ENCODE results near the gene UBE2B.

Gene UBE2B

DNA sequence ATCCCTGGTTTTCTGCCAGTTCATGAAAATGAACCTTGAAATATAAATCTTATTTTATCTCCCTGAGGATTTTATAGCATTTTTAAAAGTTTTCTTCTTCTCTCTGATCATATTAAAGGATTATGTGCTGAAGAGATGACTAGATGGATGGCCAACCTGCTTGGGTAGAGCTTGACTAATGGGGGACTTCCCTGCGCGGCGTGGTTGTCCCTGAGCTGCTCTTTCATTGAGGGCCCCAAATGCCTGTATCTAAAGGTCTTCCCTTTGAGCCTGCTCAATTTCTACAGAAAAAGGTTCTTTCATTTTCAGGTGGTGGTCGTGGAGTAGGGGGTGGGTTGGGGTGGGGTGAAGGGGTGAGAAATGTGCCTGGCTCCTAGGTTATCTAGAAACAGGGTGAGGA, 60.8 kb downstream of the UBE2B start:
- intact Hi-C loops (cut with DNase I): no loop called here
- DNase-seq: no peak

GRCh38 chr5:134432677-134433359, 61.4 kb downstream of the UBE2B start:
- intact Hi-C loops (cut with DNase I): no loop called here
- peak in 41 of 42 donors; percentile 17 to 91 (median 56) for DNase-seq

GRCh38 chr5:134435560-134435959, 64.2 kb downstream of the UBE2B start:
- DNase-seq: peak in 3 of 42 donors; percentile 11 to 46 (median 40)
- intact Hi-C loops (cut with DNase I): no loop called here

- intact Hi-C loops (cut with DNase I): no loop called here
- peak; percentile 14 to 86 (median 52) for DNase-seq
Measured at GRCh38 chr5:134436523-134437339, 65.4 kb downstream of the UBE2B start.

DNA sequence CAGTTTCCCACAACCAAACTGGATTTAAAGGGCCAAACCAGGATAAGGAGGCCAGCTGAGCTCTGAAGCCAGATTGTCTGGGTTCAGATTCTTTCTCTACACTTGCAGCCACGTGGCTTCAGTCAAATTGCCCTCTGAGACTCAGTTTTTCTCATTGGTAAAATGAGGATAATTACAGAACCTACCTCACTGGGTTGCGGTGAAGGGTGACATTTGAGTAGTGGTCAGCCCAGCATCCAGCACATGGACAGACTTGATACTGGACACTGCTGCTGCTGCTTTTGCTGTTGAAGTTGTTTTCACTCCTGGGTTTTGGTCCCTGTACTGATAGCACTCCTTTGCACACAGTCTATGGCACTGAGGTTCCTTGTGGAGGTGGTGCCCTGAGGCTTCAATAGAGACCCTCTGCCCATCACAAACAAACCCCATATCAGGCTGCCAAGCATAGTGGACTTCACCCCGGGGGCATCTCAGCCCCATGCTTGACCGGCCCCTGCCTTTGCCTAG, 66.0 kb downstream of the UBE2B start:
- intact Hi-C loops (cut with DNase I): no loop called here
- DNase-seq: no peak

GRCh38 chr5:134437847-134438581, 66.6 kb downstream of the UBE2B start:
- intact Hi-C loops (cut with DNase I): no loop called here
- peak in 11 of 42 donors; percentile 9 to 62 (median 30) for DNase-seq

- intact Hi-C loops (cut with DNase I): no loop called here
- no peak for DNase-seq
Measured at GRCh38 chr5:134438721-134439123, 67.4 kb downstream of the UBE2B start.

- DNase-seq: peak in 38 of 42 donors; percentile 8 to 76 (median 48)
- intact Hi-C loops (cut with DNase I): no loop called here
Measured at GRCh38 chr5:134439210-134439654, 67.9 kb downstream of the UBE2B start.

- no peak for DNase-seq
- intact Hi-C loops (cut with DNase I): no loop called here
Measured at GRCh38 chr5:134440201-134440755, 68.9 kb downstream of the UBE2B start.
